Measurements from ENCODE around the gene LHFPL2. TPM values are rescaled to one million over a fixed set of nuclear protein-coding genes. Genes with fewer than 3 reads are reported as not detected.

The LHFPL2 gene
- total and polyA plus RNA-seq, 10 donors = 4.8 to 14.6 (median 9.3) TPM

DNA sequence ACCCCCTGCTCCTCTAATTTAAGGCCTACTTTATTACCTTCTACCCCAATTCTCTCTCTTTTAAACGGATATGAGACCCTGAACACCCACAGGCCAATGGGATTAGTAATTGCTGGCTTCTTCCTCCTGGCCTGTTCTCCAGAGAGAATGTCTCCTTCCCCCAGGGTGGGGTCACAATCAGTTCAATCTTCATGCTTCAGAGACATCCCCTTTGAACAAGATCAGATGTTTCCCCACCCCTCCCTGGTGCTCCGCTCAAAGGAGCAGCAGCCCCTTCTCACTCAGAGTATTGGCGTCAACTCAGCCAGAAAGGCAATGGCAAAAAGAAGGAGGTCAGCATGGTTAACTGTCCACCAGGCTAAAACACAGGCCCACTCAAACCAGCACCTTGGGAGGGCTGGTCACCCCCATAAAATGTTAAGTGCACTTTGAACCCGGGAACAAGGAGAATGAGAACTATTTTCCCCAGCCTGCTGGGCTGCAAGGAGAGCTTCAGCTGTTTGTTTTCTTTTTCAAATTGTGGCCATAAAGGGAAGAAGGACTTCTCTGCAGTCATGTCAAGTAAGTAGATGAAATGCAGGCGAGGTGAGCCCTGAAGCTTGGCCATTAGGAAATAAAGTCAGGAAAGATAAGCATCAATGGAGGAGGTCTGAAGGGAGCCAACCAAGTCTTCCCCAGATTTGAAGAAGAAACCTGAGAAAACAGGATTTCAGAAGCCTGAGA is 20.1 kb downstream of the LHFPL2 start:
- WGBS, 5 donors = 71 to 77% (median 73%) methylated on average over 5 of the region's 5 CpGs
- Histone ChIP-seq H3K27me3 (replicated peaks in 1 of 7) (peaks cover 0 to 6% (median 0%) of the 10 kb centered on the region in 7 donors), H3K4me1 (peaks cover 0 to 15% (median 6%) of the 10 kb centered on the region in 6 donors), H3K36me3 (peaks cover 0 to 31% (median 0%) of the 10 kb centered on the region in 6 donors), H3K4me3 (no peak overlapping the region), H3K27ac (no peak overlapping the region), H3K9me3 (no peaks in the 10 kb centered on the region)
- TF ChIP-seq POLR2A (IDR thresholded peaks at IDR 0.05) (no peak), POLR2AphosphoS5 (IDR thresholded peaks at IDR 0.05) (no peak)
- TF ChIP-seq, protein P1, sequence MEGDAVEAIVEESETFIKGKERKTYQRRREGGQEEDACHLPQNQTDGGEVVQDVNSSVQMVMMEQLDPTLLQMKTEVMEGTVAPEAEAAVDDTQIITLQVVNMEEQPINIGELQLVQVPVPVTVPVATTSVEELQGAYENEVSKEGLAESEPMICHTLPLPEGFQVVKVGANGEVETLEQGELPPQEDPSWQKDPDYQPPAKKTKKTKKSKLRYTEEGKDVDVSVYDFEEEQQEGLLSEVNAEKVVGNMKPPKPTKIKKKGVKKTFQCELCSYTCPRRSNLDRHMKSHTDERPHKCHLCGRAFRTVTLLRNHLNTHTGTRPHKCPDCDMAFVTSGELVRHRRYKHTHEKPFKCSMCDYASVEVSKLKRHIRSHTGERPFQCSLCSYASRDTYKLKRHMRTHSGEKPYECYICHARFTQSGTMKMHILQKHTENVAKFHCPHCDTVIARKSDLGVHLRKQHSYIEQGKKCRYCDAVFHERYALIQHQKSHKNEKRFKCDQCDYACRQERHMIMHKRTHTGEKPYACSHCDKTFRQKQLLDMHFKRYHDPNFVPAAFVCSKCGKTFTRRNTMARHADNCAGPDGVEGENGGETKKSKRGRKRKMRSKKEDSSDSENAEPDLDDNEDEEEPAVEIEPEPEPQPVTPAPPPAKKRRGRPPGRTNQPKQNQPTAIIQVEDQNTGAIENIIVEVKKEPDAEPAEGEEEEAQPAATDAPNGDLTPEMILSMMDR (IDR thresholded peaks at IDR 0.05 in 8 of 11, conservative IDR thresholded peaks at IDR 0.05 in 3 of 11) = no peak
- no peak for DNase-seq
- intact Hi-C loops (cut with DNase I; ENCODE audit: low total_unique reads) = no loop called here

DNA sequence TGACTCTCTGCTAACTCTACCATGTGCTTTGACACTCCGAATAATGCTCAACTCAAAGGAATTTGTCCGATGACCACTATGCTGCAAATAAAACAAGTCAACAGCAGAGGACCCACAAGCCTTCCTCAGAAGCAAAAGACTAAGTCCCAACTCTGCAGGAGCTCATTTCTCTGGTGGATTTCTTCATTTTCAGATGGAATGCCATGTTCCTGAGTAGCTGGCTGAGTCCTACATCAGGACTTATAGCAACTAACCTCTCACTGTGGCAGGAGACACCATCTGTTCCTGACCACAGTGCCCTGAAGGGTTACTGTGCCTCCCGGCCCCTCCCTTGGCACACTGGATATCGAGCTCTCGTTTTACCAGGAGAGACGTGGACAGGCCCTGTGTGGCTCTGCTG is 20.8 kb downstream of the LHFPL2 start:
- WGBS, 5 donors = 85 to 96% (median 89%) methylated on average over 6 of the region's 6 CpGs
- Histone ChIP-seq H3K36me3 (peaks cover 0 to 31% (median 0%) of the 10 kb centered on the region in 6 donors), H3K4me1 (peaks cover 0 to 15% (median 6%) of the 10 kb centered on the region in 6 donors), H3K27me3 (replicated peaks in 1 of 7) (peaks cover 0 to 6% (median 0%) of the 10 kb centered on the region in 7 donors), H3K27ac (no peak overlapping the region), H3K4me3 (no peak overlapping the region), H3K9me3 (no peaks in the 10 kb centered on the region)
- intact Hi-C loops (cut with DNase I; ENCODE audit: low total_unique reads) = no loop called here
- no peak for TF ChIP-seq POLR2A (IDR thresholded peaks at IDR 0.05)
- TF ChIP-seq POLR2AphosphoS5 (IDR thresholded peaks at IDR 0.05) = no peak
- TF ChIP-seq, protein P1 (IDR thresholded peaks at IDR 0.05 in 8 of 11, conservative IDR thresholded peaks at IDR 0.05 in 3 of 11) = no peak
- no peak for DNase-seq

DNA sequence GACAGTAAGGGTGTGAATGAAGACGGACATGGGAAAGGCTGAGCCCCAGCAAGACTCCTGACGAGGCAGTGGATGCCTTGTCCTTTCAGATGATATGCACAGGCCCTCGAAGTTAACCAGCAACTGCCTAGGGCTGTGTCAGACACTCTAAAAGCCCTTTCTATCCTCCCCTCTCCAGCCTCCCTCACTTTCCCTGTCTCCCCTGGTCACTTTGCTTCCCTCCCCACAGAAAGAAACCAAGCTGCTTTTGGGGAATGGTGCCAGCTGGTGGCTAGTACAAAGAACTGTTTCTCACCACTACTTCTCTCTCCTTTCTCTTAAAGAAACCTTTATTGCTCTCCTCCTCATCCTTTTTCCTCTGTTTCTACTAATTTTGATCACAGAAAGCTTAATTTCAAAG is 21.4 kb downstream of the LHFPL2 start:
- Histone ChIP-seq H3K9me3 (no peaks in the 10 kb centered on the region), H3K27me3 (replicated peaks in 1 of 7) (peaks cover 0 to 6% (median 0%) of the 10 kb centered on the region in 7 donors), H3K4me1 (peaks cover 0 to 15% (median 6%) of the 10 kb centered on the region in 6 donors), H3K36me3 (peaks cover 0 to 26% (median 0%) of the 10 kb centered on the region in 6 donors), H3K27ac (no peak overlapping the region), H3K4me3 (no peak overlapping the region)
- intact Hi-C loops (cut with DNase I; ENCODE audit: low total_unique reads) = no loop called here
- DNase-seq = no peak
- TF ChIP-seq, protein P1 (IDR thresholded peaks at IDR 0.05 in 8 of 11, conservative IDR thresholded peaks at IDR 0.05 in 3 of 11) = no peak
- TF ChIP-seq POLR2AphosphoS5 (IDR thresholded peaks at IDR 0.05) (no peak), POLR2A (IDR thresholded peaks at IDR 0.05) (no peak)
- 81 to 90% (median 86%) methylated on average over 3 of the region's 3 CpGs for WGBS, 5 donors

DNA sequence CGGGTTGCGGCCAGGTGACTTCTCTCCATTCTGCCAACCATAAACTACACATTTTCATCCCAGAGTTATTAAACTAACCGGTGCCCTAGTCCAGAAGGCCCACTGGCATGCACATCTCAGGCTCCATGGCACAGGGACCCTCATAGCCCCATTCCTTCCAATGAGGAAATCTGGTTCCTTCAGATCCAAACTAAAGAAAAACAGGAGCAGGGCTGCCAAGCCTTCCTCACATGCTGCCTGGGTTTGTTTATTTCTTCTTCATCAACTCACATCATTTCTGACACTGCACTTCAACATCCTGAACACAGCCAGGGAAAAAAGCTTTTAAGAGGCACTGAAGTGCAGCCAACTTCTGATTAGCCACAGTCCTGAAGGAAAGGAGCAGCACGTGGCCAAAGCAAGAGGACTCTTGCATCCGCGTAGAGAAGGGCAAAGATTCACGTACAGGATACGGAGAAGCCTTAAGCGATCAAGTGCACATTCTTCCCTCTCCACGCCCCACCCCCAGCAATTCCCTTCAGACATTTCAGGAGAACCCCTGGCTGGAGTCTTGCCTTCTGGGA is 22.5 kb downstream of the LHFPL2 start:
- WGBS, 5 donors = 68 to 86% (median 81%) methylated on average over 10 of the region's 10 CpGs
- TF ChIP-seq POLR2AphosphoS5 (IDR thresholded peaks at IDR 0.05) (no peak), POLR2A (IDR thresholded peaks at IDR 0.05) (no peak)
- TF ChIP-seq, protein P1 (IDR thresholded peaks at IDR 0.05 in 8 of 11, conservative IDR thresholded peaks at IDR 0.05 in 3 of 11) = no peak
- H3K4me1 ChIP-seq = peaks cover 0 to 15% (median 6%) of the 10 kb centered on the region in 6 donors
- H3K4me3 ChIP-seq = no peak overlapping the region
- H3K27me3 ChIP-seq (replicated peaks in 1 of 7) = peaks cover 0 to 6% (median 0%) of the 10 kb centered on the region in 7 donors
- H3K36me3 ChIP-seq = peaks cover 0 to 15% (median 0%) of the 10 kb centered on the region in 6 donors
- H3K9me3 ChIP-seq = no peaks in the 10 kb centered on the region
- intact Hi-C loops (cut with DNase I; ENCODE audit: low total_unique reads) = no loop called here
- no peak for DNase-seq
- H3K27ac ChIP-seq = no peak overlapping the region

All from spleen (tissue), 11 donors.